HG02798 (cell line): Measurements from ENCODE around the gene GTF2F2.
A peak's percentile ranks its signal among the peaks of the same experiment; 100 is the strongest.
"Not testable (repeated sequence)": the region's sequence is repeated elsewhere in the genome, so short reads cannot be mapped to it uniquely, and the experiment has no call there.

Source experiments
- ATAC-seq: cut with Tn5 transposase; IDR thresholded peaks from one replicate; pipeline ENCODE4 v1.9.1; 2021; ENCODE audit warnings: mild to moderate bottlenecking; ENCODE audit not compliant: unreplicated experiment, poor library complexity

The GTF2F2 gene

DNA sequence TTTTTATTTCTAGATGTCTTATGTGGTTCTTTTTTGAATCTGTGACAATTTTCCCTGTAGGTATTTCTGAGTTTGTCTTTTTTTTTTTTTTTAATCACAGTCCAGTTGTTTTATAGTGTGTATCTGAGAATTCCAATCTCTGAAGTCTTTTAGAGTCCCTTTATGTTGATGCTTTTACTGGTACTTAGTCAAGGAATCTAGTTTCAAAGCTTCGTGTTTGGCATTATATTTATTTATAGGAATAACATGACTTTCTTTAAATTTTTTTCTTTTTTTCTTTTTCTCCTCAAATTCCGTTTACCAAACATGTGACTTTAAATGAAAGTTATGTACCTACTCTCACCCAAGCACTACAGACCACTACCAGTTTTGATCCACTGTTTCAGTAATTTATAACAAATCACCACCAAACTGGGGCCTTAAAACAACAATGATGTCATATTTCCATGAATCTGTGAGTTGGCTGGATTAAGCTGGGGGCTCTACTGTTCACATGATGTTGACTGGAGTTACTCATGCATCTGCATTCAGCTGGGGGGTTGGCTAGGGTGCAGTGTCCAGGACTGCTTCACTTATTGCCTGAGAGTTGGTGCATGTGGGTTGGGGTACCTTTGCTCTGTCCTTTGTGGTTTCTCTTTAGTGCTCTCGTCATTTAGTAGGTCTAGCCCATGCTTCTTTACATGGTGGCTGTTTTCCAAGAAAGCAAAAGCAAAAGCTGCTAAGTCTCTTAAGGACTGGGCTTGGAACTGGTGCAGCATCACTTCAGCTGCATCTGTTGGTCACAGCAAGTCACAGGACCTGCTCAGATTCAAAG is 58.2 kb downstream of the GTF2F2 start:
- ATAC-seq = no peak

DNA sequence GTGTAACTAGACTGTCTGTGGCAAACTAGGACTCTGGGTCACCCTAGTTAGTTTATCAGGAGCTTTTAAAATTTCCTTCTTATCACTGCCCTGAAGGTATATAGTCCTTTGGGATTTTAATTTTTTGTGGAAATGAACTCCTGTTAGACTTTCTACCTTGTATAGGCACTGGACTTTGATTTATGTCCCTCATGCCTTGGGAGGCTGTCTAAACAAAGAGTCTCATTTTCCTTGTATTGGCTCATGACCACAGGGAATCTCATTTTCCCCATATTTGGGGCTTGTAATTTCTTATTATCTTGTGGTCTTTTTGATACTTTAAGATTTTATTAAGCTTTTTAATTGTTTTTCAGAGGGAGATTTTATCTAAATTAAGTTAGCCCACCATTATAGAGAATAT is 59.1 kb downstream of the GTF2F2 start:
- ATAC-seq = no peak

DNA sequence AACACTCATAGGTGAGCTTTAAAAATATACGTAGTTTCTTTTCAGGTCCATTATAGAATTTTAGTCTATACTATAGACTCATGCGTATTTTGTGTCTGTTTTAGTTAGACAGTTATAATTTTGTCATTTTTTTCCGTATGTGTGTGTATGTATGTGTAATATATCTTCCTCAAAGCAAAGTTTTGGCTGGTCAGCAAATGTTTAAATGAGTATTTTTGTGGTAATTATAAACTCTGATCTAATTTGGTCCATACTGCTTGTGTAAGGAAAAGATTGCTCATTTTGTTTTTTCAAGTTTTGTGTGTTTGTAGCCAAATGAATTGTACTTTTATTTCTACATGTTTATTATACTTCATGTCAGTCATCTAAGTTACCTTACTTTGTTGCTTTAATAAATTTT is 60.0 kb downstream of the GTF2F2 start:
- no peak for ATAC-seq

DNA sequence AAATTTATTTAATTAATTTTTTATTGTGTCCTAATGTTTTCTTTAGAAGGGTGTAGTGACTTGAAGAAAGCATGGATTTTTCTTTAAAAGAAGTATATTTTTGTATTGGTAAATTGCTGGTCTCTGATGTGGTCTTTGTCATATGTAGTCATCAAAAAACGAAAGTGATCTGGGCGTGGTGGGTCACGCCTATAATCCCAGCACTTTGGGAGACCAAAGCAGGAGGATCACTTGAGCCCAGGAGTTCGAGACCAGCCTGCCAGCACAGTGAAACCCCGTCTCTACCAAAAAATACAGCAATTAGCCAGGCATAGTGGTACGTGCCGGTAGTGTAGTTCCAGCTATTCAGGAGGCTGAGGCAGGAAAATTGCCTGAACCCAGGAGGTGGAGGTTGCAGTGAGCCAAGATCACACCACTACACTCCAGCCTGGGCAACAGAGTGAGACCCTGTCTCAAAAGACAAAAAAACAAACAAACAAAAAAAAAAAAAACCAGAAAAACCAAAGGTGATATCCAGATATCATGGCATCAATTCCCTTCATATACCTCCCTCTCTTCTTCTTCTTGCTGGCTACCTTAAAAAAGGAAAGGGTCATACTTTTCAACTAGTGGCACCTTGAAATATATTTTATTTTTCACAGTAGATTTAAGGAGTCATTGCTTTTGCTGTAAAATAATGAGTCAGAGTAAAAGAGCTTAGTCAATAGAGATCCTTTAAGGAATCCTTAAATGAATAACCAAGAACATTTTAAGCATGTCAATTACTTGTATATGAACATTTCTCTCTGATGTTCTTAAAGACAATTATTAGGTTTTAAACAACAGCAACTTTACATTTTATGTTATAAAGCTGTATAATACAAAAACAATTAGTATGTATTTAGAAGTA is 60.6 kb downstream of the GTF2F2 start:
- ATAC-seq = no peak

DNA sequence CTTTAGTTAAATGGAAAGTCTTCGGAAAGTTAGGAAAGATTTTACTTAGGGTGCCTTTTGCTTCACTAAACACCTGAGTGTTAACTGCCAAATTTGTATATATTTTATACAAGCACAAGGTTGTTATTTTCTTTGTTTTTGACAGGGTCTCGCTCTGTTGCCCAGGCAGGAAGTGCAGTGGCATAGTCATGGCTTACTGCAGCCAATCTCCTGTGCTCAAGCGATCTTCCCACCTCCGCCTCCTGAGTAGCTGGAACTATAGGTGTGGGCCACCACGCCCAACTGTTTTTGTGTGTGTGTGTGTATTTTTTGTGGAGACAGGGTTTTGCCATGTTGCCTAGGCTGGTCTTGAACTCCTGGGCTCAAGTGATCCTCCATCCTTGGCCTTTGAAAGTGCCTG is 64.4 kb downstream of the GTF2F2 start:
- no peak for ATAC-seq

DNA sequence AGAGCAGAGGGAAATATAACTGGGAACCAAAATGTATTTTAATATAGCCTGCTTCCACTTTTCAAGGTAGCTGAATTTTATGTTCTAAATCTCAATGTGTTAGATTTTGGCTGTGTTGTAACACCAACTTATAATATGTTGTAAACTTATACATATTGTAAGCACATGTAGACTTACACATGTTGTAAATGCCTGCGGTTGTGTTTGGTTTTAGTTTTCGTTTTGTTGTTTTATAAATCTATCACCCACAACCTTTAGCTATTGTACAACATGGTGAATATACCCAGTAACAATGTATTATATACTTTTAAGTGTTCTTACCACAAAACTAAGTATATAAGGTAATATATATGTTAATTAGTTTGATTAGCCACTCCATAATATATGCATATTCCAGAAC is 65.0 kb downstream of the GTF2F2 start:
- ATAC-seq = no peak

DNA sequence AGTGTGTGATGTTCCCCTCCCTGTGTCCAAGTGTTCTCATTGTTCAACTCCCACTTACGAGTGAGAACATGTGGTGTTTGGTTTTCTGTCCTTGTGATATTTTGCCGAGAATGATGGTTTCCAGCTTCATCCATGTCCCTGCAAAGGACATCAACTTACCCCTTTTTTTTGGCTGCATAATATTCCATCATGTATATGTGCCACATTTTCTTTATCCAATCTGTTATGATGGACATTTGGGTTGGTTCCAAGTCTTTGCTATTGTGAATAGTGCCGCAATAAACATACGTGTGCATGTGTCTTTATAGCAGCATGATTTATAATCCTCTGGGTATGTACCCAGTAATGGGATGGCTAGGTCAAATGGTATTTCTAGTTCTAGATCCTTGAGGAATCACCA is 68.8 kb downstream of the GTF2F2 start:
- not testable (repeated sequence) for ATAC-seq

DNA sequence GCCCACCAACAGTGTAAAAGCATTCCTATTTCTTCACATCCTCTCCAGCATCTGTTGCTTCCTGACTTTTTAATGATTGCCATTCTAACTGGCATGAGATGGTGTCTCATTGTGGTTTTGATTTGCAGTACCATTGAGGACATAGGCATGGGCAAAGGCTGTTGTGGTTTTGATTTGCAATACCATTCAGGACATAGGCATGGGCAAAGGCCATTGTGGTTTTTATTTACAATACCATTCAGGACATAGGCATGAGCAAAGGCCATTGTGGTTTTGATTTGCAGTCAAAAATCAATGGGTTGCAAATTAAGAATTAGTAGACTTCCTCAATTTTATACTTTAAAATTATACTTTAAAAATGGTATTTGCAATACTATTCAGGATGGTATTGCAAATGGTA is 69.2 kb downstream of the GTF2F2 start:
- not testable (repeated sequence) for ATAC-seq

DNA sequence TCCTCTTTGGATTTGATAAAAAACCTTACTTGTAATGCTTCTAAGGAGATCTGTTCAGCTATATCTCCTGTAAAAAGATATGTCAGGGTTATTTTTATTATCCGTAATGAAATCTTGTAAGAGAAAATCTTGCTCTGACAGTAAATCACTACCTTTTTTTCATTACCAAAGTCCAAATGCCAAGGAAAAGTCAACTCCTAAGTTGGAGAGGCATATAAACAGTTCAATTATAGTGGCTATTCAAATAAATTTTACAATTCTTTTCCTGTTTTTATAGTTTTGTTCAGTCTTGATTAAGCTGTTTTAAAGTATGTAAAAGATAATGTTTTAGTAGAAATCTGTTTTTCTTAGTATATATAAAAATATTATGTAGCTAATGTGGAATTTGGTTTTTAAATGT is 71.6 kb downstream of the GTF2F2 start:
- no peak for ATAC-seq

DNA sequence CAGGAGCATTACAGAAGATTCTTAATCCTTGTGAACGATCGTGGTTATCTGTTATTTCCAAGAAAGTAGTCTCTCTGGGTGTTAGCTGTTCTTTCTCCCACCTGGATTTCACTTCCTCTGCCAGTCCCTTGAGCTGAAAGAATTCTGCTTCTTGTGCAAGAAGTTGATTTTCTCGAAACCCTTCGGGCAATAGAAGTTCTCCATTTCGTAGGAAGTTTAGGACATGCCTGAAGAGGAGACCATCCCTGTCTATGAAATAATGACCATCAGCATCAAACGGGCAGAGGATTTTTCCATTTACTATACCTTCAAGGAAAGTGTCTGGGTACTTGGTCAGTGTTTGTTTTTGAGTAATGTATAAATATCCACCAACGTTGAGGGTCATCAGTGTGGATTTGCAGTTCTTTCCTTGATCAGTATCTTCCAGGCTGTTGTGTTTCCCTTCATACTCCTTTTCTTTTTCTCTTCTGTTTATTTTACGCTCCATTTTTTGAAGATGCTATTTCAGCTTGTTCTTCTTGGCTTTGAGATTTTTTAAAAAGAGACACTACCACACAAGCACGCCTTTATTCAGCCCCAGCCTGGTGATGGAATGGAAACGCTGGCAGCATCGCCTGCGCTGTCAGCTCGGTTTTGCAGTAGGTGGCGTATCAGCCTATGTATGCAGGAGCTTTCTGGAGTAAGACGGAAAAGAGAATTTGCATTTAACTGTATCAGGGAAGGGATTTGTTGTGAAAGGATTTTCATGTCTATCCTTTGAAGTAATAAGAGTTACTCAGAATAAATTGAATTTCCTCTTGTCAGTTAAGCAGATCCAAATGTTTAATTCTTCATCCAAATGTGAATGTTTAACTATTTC is 74.0 kb downstream of the GTF2F2 start:
- ATAC-seq = no peak

DNA sequence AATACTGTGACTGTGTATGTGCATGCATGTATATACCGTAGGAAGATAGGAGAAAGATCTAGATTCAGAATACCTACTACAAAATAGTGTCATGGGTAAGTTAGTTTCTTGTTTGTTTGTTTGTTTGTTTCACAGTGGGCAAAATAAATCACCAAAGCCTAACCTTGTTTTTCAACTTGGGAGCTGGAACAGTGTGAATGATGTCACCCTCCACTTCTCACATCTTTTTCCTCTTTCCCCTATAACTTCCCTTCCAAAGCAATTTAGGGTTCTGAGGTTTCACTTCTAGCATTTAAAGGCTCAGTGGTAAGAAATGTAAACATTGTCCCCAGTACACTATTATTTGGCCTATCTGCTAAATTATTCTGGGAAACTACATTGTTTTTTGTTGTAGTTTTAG is 75.1 kb downstream of the GTF2F2 start:
- no peak for ATAC-seq

DNA sequence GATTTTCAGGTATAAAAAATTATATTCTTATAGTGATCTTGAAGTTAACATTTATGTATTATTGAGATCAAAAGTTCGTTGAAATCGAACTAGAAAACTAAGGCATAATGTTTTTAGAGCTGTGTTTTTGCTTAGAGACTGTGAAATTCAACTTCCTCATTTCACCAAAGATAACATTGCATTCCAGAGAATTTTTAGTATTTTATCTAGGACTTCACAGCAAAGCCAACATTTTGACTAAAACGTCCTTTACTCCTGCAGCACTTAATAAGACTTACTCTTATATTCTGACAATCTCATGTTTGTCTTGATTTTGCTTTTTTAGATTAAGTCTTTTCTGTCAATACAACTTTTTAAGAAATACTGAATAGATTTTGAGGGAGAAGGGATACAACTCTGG is 75.8 kb downstream of the GTF2F2 start:
- ATAC-seq = no peak

DNA sequence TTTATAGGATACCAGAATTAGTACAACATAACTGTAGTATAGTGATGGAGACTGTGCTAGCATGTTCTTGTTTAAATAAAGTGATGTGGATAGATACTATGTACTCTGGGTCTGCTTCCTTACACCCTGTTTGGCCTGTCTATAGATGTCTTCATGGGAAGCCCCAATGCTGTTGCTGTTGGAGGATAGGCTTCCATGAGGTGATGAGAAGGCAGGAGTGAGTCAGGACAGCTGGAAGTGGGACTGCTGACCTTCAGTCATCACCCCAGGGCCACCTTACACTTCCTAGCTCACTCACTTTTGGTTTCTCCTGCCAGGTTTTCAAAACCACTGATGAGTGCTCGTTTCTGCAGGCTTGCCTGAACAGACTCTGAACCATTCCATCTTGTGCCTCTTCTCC is 76.3 kb downstream of the GTF2F2 start:
- no peak for ATAC-seq

DNA sequence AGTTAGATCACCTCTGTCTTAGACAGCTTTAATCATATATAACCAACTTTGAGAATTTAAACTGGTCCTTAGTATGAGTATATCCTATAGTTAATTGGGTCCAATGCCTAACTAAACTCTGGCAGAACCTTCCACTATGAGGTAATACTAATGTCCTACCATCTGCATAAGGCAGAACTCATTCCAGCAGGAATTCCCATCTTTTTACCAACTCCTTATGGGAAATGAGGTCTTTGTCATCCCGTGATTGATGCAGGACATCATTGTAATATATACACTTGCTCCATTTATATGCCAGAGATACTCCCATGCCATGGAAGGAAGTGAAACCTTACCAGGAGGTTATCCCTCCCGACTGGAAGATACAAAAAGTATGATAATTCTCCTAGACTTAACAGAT is 77.7 kb downstream of the GTF2F2 start:
- no peak for ATAC-seq

DNA sequence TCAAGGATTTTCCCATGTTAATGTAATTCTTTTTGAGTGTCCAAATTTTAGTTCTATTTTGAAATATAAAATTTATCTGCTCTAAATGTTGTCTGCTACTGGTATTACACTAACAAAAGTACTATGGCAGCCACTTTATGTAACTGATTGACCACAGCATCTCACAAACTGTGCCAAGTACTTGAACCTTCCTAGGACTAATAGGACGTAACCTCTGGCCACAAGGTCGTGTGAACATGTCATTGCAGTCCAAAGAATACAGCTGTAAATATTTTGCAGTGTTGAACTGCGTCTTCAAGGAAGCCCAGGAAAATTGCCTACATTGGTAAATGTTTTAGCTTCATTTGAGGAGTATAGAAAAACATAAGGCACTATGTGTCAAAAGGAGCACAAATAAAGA is 78.6 kb downstream of the GTF2F2 start:
- no peak for ATAC-seq

DNA sequence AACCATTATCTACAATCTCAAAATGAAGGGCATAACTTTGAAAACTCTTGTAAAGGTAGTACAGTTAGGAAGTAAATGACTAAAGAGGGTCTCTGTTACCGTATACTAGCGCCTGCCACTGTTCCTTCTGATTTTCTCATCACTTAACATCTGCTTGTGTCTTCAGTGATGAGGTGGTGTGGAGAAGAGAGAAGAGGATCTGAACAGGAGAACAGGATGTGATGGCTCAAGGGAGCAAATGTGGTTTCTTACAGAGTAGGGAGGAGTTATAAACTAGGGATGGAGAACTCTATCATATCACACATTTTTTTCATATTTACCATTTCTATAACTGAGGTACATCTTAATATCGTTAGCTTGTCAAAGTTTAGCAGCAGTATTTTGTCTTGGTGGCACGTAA is 79.4 kb downstream of the GTF2F2 start:
- ATAC-seq = no peak

DNA sequence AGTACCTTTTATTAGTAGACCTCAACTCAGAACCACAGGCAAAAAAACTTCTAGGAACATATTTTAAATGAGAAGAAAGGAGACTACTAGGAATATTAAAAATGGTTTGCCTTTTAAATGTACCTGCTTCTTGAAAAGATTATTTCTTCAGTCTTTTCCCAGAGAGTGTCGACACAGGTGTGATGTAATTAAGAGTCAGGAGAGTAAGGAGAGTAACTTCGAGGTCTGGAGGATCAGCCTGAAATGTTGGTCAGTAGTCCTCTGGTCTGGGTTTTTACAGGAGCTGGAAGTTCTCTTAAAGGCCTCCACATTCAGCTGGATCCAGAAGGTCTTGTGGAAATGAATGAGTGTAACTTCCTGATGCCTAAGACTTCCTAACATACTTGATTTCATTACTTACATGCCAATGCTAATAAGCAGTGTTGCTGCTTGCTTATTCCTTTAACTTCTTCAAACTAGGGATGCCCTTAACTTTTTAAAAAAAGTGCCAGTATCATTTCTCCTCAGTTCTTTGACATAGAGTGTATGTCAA is 80.5 kb downstream of the GTF2F2 start, which contains the start of gene KCTD4:
Gene KCTD4, minus strand, starts transcription at position 345 of the 532 bp plus-strand sequence. CDS start 6,478 bp downstream, outside the sequence.
- no peak for ATAC-seq

DNA sequence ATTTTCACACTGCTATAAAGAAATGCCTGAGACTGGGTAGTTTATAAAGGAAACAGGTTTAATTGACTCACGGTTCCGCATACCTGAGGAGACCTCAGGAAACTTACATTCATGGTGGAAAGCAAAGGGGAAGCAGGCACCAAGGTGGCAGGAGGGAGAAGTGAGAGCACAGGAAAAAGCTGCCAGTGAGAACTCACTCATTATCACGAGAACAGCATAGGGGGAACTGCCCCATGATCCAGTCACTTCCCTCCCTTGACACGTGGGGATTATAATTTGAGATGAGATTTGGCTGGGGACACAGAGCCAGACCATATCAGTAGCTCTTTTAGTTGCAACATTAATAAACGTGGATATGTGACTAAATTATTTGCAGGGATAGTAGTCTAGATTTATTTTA is 84.8 kb downstream of the GTF2F2 start:
- no peak for ATAC-seq

DNA sequence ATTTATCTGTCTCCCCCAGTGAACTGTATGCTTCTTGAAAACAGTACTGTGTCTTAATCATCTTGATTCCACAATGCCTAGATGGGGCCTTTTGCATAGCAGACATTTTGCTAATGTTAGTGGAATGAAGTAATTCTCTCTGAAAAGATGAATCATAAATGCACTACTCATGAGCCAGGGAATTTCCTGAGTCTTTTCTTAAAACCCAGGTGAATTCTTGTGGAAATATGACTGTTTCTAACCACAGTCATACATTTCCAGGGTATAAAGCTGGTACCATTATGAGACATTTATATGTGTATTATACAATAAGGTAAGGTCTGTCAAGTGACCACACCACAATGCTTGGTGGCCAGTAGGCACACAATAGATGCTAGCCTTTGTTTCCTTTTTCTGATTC is 86.0 kb downstream of the GTF2F2 start:
- peak; percentile 53 for ATAC-seq

DNA sequence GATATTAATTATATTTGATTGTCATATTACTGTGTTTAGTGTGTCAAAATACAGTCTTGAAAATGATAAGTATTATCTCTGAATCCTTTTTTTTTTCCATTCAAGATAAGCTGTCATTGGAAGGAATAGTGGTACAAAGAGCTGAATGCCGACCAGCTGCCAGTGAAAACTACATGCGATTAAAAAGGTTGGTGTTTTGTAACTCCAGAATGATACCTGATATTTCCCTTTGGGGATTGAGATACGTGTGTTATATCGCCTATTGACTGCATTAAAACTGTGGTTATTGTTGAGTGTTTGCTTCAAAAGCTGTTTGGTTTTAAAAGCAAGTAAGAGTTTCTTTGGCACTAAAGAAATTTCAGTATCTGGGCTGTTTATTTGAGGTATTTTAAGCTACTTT is 87.0 kb downstream of the GTF2F2 start:
- ATAC-seq = no peak
